Measurements from ENCODE around the gene HOXA7. TPM values are rescaled to one million over a fixed set of nuclear protein-coding genes. Genes with fewer than 3 reads are reported as not detected.

HOXA7 gene
- total and polyA plus RNA-seq, 8 donors = 0.06 to 0.49 (median 0.17) TPM; not detected in 3

DNA sequence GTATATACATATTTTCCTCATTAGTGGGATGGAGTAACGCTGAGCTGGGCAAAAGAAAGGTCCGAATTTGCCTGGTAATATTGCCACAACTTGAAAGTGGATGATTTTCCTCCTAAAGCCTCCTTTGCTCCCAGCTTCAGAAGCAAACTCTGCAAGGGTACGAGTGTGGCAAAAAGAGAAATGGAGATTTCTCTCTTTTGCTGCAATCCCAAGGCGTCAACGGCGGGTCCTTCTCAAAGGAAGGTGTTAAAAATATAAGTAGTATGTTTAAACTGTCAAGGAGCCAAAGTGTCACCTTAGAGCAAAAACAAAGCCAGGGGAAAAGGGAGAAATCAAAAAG, 41.6 kb downstream of the HOXA7 start:
- Histone ChIP-seq H3K9me3 (no peaks in the 10 kb centered on the region), H3K4me3 (peak overlapping the region in 3 of 4 donors; percentile 2 to 34 (median 19)), H3K27me3 (peaks cover 0 to 57% (median 2%) of the 10 kb centered on the region in 4 donors), H3K4me1 (no peaks in the 10 kb centered on the region), H3K36me3 (no peaks in the 10 kb centered on the region), H3K27ac (peak overlapping the region in 1 of 4 donors; percentile 44)
- intact Hi-C loops (cut with DNase I) = no loop called here
- TF ChIP-seq, protein P1, sequence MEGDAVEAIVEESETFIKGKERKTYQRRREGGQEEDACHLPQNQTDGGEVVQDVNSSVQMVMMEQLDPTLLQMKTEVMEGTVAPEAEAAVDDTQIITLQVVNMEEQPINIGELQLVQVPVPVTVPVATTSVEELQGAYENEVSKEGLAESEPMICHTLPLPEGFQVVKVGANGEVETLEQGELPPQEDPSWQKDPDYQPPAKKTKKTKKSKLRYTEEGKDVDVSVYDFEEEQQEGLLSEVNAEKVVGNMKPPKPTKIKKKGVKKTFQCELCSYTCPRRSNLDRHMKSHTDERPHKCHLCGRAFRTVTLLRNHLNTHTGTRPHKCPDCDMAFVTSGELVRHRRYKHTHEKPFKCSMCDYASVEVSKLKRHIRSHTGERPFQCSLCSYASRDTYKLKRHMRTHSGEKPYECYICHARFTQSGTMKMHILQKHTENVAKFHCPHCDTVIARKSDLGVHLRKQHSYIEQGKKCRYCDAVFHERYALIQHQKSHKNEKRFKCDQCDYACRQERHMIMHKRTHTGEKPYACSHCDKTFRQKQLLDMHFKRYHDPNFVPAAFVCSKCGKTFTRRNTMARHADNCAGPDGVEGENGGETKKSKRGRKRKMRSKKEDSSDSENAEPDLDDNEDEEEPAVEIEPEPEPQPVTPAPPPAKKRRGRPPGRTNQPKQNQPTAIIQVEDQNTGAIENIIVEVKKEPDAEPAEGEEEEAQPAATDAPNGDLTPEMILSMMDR (IDR thresholded peaks at IDR 0.05) = no peak
- 29 to 35% methylated on average over 6 of the region's 6 CpGs for WGBS, 2 donors
- FAIRE-seq = no peak
- DNase-seq = no peak
- ATAC-seq = no peak

DNA sequence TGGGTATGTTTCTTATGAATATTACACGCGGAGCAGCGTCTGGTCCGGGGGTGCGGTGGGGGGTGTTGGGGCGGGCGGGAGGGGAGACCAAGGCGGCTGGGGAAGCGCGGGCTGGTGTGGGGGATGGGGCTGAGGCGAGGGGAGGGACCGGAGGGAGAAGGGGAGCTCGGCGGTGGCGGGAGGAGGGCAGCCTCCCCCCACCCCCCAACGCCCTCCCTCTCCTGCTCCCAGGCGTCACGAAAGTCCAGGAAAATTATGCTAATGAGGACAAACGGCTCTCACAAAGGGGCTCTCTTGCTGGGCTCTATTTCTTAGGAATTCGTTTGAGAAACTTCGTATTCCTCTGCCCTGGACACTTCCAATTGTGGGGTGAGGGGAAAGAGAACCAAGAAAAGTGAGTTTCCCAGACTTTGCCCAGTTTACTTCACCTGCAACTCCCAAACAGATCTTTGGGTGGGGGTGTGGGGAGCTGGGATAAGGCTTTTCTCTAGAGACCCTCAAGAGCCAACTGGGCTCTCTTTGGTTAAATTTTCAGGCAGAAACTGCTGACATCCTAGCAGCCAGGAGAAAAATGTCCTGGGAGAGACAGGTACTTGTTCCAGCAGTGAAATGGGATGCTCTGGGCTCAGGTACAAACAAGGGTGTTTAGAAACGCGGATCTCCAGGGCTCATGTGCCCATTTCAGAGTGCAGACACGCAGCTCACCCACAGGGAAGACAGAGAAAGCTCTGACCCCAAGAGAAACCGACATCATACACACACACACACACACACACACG, 42.3 kb downstream of the HOXA7 start:
- DNase-seq = no peak
- Histone ChIP-seq H3K9me3 (no peaks in the 10 kb centered on the region), H3K4me3 (peak overlapping the region in 1 of 4 donors; percentile 18), H3K27me3 (peaks cover 0 to 57% (median 2%) of the 10 kb centered on the region in 4 donors), H3K36me3 (no peaks in the 10 kb centered on the region), H3K4me1 (no peaks in the 10 kb centered on the region), H3K27ac (peak overlapping the region in 1 of 4 donors; percentile 69)
- no peak for FAIRE-seq
- intact Hi-C loops (cut with DNase I) = no loop called here
- peak in 2 of 4 donors; percentile 24 to 30 for ATAC-seq
- WGBS, 2 donors = 12 to 13% methylated on average over 18 to 26 of the region's 26 CpGs
- TF ChIP-seq, protein P1 (IDR thresholded peaks at IDR 0.05) = no peak

DNA sequence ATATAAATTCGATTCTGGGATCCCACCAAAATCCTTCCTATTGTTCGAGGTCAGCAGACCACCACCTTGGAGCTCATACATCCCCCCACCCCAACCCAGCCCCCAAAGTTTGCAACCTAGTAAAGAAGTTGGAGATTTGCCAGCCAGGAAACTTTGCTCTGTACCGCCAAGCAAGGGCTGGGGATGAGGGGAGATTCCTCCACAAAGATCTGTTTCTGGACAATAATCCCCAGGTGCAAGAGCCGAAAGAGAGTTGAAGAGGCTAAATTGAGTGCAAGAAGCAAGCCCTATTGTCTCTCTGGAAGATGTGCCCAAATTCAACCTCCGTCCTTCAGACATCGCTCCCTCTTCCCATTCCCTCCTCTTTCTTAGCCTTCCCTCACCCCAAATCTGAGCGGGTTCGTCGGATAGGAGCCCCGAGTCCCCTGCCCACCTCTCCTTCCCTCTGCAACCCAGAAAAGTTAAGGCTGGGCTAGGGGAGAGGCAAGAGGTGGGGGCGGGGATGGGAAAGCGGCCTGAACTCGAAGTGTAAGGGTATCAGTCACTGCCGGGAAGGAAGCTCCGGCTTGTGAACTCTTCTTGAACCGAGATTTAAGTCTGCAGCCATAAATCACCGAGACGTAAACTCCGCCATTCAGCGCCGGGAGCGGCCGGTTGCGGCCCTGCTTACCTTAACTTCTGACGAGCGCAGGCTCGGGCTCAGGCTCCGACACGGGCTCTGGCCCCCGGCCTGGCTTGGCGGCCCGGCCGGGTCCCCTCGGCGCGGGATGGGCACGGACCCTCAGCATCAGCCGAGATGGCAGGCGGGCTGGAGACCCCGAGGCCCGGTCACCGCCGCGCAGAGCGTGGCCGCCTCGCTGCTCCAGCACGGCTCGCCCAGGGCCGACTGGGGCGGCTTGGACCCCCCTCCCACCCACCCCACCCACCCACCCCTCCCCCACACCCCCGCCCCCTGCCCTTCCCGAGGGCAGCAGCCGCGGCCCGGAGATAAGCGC, 43.2 kb downstream of the HOXA7 start:
- H3K27me3 ChIP-seq = peaks cover 0 to 52% (median 2%) of the 10 kb centered on the region in 4 donors
- intact Hi-C loops (cut with DNase I) = no loop called here
- TF ChIP-seq, protein P1 (IDR thresholded peaks at IDR 0.05) = no peak
- peak in 3 of 4 donors; percentile 12 to 41 (median 16) for ATAC-seq
- H3K36me3 ChIP-seq = no peaks in the 10 kb centered on the region
- peak overlapping the region in 2 of 4 donors; percentile 16 to 69 for H3K27ac ChIP-seq
- DNase-seq = peak in 1 of 6 donors; percentile 64
- FAIRE-seq = no peak
- H3K4me1 ChIP-seq = no peaks in the 10 kb centered on the region
- no peaks in the 10 kb centered on the region for H3K9me3 ChIP-seq
- peak overlapping the region in 3 of 4 donors; percentile 12 to 18 (median 14) for H3K4me3 ChIP-seq
- 8 to 16% methylated on average over 43 to 57 of the region's 57 CpGs for WGBS, 2 donors

DNA sequence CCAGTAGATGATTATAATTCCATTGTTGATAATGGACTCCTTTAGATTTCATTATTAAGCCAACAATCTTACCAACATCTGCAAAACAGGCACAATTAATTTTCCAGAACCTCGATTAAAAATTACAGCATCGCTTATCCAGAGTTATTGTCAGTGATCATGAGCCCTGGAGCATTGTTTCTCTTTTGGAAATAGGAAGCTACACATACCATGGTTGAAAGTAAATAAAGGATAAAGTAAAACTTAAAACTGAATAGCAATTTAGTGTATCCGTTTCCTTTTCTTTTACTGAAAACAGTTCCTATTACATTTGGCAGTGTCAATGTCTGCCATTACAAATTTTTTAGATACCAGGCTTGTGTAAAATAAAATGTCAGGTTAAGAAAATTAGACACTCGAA, 44.1 kb downstream of the HOXA7 start:
- H3K27me3 ChIP-seq = peaks cover 0 to 55% (median 3%) of the 10 kb centered on the region in 4 donors
- H3K4me3 ChIP-seq = no peak overlapping the region
- TF ChIP-seq, protein P1 (IDR thresholded peaks at IDR 0.05) = no peak
- ATAC-seq (no peak), FAIRE-seq (no peak), DNase-seq (no peak)
- H3K9me3 ChIP-seq = no peaks in the 10 kb centered on the region
- no peaks in the 10 kb centered on the region for H3K4me1 ChIP-seq
- 32 to 42% methylated on average over 4 of the region's 4 CpGs for WGBS, 2 donors
- peak overlapping the region in 1 of 4 donors; percentile 69 for H3K27ac ChIP-seq
- no peaks in the 10 kb centered on the region for H3K36me3 ChIP-seq
- intact Hi-C loops (cut with DNase I) = no loop called here
